ENCODE measurements around the gene FRY. TPM values are rescaled to one million over a fixed set of nuclear protein-coding genes. Genes with fewer than 3 reads are reported as not detected.

The FRY gene
- total RNA-seq, 4 donors from 2014 or later, result 21.1 to 89.7 (median 34.4) TPM

DNA sequence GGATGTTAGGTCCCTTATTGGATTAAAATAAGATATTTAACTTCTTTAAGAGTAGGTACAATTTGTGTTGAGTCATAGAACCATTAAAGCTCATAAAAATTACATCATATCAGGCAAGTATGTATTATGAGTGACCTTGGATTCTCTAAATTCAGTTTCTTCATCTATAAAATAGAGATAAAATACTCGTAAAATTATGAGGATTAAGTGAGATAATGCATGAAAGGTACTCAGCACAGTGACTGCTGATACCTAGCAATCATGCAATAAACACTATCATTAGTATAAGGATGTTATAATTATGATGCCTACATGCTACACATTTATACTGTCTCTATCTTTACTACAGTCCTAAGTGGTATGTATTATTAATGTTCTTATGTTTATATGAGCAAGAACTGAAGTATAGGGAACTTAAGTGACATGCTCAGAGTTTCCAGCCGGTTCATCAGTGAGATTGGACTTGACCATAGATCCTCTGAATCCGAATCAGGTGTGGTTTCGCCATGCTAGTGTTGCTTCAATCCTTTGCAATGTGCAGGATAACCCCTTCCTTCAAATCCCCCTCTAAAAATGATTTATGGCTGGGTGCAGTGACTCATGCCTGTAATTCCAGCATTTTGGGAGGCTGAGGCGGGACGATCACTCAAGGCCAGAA, 22.9 kb upstream of the FRY start:
- ATAC-seq (ENCODE audit: low FRiP score), result no peak
- DNase-seq (ENCODE audit: low spot score), result no peak
- TF ChIP-seq, protein P1, sequence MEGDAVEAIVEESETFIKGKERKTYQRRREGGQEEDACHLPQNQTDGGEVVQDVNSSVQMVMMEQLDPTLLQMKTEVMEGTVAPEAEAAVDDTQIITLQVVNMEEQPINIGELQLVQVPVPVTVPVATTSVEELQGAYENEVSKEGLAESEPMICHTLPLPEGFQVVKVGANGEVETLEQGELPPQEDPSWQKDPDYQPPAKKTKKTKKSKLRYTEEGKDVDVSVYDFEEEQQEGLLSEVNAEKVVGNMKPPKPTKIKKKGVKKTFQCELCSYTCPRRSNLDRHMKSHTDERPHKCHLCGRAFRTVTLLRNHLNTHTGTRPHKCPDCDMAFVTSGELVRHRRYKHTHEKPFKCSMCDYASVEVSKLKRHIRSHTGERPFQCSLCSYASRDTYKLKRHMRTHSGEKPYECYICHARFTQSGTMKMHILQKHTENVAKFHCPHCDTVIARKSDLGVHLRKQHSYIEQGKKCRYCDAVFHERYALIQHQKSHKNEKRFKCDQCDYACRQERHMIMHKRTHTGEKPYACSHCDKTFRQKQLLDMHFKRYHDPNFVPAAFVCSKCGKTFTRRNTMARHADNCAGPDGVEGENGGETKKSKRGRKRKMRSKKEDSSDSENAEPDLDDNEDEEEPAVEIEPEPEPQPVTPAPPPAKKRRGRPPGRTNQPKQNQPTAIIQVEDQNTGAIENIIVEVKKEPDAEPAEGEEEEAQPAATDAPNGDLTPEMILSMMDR (IDR thresholded peaks at IDR 0.05), result no peak

GRCh38 chr13:32009362-32009761, 22.2 kb upstream of the FRY start:
- no peak for DNase-seq (ENCODE audit: low spot score)
- no peak for ATAC-seq (ENCODE audit: low FRiP score)
- TF ChIP-seq, protein P1 (IDR thresholded peaks at IDR 0.05), result no peak

DNA sequence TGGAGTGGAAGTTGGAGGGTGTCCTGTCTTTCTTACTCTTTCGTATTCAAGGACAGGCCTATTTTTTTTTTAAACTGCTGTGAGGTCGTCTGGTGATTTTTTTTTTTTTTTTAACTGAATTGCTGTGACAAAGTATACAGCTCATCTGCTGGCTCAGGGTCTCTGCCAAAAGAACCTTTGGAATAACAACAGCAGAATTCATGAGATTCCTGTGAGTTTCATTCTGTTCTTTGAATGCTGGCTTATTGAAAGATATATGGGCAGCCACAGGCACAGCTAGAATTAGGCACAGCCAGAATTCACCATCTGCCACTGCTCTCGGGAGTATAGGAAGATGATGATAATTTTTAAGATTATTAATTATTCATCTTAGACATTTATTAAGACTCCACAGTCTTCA, 21.4 kb upstream of the FRY start:
- no peak for DNase-seq (ENCODE audit: low spot score)
- TF ChIP-seq, protein P1 (IDR thresholded peaks at IDR 0.05), result no peak
- ATAC-seq (ENCODE audit: low FRiP score), result no peak

GRCh38 chr13:32011971-32012370, 19.6 kb upstream of the FRY start:
- ATAC-seq (ENCODE audit: low FRiP score) (no peak), DNase-seq (ENCODE audit: low spot score) (no peak)
- TF ChIP-seq, protein P1 (IDR thresholded peaks at IDR 0.05), result no peak

DNA sequence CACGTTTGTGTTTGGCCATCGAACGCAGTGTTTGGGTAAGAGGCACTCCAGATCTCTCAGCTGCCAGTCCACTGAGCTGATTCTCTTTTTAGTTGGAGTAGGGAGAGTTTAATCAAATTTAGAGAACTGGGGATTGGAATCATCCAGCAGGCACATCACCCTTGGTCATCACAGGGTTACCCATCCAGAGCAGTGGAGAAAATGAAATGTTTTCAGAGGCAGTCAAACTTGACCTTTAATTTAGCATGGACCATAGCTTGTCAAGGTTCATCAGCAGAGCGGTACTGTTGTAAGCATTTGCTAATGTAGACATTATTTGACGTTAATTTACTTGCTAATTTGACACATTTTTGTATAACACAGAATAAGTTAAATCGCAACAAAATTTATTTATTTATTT, 18.4 kb upstream of the FRY start:
- TF ChIP-seq, protein P1 (IDR thresholded peaks at IDR 0.05), result no peak
- no peak for DNase-seq (ENCODE audit: low spot score)
- no peak for ATAC-seq (ENCODE audit: low FRiP score)

DNA sequence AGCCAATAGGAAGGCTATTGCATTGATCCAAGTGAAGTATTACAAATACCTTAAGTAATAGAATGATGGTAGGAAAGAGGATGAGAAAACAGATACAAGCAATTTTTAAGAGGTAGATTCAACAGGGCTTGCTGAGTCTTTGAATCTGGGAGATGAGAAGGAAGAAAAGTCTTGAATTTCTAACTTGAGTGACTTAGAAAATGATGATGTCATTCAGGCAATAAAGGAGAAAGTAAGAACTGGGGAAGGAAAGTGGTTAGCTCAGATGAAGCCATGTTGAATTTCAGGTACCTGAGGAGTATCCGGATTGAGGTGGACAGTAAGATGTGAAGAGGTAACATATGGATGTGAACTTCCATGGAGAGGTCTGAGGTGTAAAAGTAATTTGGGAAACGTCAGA, 15.5 kb upstream of the FRY start:
- TF ChIP-seq, protein P1 (IDR thresholded peaks at IDR 0.05), result no peak
- DNase-seq (ENCODE audit: low spot score), result no peak
- ATAC-seq (ENCODE audit: low FRiP score), result no peak

DNA sequence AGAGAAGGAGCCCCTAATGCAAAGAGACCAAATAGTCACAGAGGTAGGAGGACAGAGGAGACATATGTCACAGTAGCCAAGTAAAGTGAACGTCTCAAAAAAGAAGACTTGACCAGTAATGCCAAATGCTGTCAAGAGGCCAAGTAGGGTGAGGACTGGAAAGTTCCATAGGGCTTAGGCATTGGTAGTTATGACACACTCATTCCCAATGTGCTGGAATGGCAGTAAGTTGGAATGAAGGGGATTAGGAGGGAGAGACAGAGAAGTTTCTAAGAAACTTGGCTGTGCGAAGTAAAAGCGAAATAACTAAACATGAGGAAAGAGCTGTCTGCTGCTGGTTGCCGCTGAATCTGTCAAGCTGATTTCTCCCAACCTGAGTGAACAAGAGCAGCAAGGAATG, 14.9 kb upstream of the FRY start:
- DNase-seq (ENCODE audit: low spot score), result no peak
- ATAC-seq (ENCODE audit: low FRiP score), result no peak
- TF ChIP-seq, protein P1 (IDR thresholded peaks at IDR 0.05), result no peak

Data from omental fat pad (tissue), 4 donors.